ENCODE data around the gene STAT3. TPM values are rescaled to one million over a fixed set of nuclear protein-coding genes. Genes with fewer than 3 reads are reported as not detected.
A peak's percentile ranks its signal among the peaks of the same experiment; 100 is the strongest.
"Not testable (repeated sequence)": the region's sequence is repeated elsewhere in the genome, so short reads cannot be mapped to it uniquely, and the experiment has no call there.

The STAT3 gene
- total RNA-seq, 1 donor = 180 TPM

- H3K4me3 ChIP-seq (ENCODE audit: low read depth, low read length) = no peak overlapping the region
- no peak for DNase-seq (ENCODE audit: low read depth)
- TF ChIP-seq CTCF (IDR thresholded peaks at IDR 0.05; ENCODE audit: insufficient read depth, low read depth, low read length) = peak; percentile 15
These were observed 78.1 kb downstream of the STAT3 start for GRCh38 chr17:42309986-42310786.

DNA sequence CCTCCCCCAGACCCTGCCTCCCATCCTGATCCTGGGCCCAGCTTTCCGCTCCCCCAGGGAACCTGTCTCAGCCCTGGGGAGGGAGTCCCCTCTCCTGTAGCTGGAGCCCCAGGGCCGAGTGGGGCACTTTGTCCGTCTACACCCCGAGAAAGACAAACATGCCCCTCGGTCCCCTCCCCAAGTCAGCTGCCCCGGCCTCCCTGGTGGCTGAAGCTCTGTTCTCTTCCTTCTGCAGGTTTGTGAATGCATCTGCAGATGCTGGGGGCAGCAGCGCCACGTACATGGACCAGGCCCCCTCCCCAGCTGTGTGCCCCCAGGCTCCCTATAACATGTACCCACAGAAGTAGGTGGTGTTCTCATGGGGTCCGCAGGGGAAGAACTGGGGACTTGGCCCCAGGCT, 79.1 kb downstream of the STAT3 start:
- no peak for DNase-seq (ENCODE audit: low read depth)
- no peak for TF ChIP-seq CTCF (IDR thresholded peaks at IDR 0.05; ENCODE audit: insufficient read depth, low read depth, low read length)
- H3K4me3 ChIP-seq (ENCODE audit: low read depth, low read length) = no peak overlapping the region

- no peak for DNase-seq (ENCODE audit: low read depth)
- H3K4me3 ChIP-seq (ENCODE audit: low read depth, low read length) = peak overlapping the region; percentile 12
- no peak for TF ChIP-seq CTCF (IDR thresholded peaks at IDR 0.05; ENCODE audit: insufficient read depth, low read depth, low read length)
These were observed 79.8 kb downstream of the STAT3 start for GRCh38 chr17:42308446-42308845.

DNA sequence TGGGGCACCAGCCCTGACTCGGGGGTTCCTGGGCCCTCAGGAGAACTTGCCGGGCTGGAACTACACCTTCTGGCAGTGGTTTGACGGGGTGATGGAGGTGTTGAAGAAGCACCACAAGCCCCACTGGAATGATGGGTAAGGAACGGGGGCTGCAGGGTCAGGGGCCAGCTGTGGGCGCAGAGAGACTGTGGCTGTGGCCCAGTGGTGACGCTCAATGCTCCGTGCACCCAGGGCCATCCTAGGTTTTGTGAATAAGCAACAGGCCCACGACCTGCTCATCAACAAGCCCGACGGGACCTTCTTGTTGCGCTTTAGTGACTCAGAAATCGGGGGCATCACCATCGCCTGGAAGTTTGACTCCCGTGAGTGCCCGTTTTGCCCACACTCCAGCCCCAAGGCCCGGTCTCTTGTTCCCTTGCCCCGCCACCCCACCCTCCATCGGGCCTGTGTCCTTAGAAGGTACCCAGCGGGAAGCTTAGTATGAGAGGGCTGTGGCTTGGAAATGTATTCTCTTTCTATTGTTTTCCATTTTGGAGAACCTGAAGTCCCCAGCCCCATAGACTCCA, 80.8 kb downstream of the STAT3 start:
- no peak for DNase-seq (ENCODE audit: low read depth)
- no peak overlapping the region for H3K4me3 ChIP-seq (ENCODE audit: low read depth, low read length)
- no peak for TF ChIP-seq CTCF (IDR thresholded peaks at IDR 0.05; ENCODE audit: insufficient read depth, low read depth, low read length)

GRCh38 chr17:42306385-42306667, 81.9 kb downstream of the STAT3 start:
- TF ChIP-seq CTCF (IDR thresholded peaks at IDR 0.05; ENCODE audit: insufficient read depth, low read depth, low read length) = no peak
- no peak for DNase-seq (ENCODE audit: low read depth)
- H3K4me3 ChIP-seq (ENCODE audit: low read depth, low read length) = no peak overlapping the region

- no peak for TF ChIP-seq CTCF (IDR thresholded peaks at IDR 0.05; ENCODE audit: insufficient read depth, low read depth, low read length)
- no peak for DNase-seq (ENCODE audit: low read depth)
- no peak overlapping the region for H3K4me3 ChIP-seq (ENCODE audit: low read depth, low read length)
These were observed 82.5 kb downstream of the STAT3 start for GRCh38 chr17:42305543-42306384.

- DNase-seq (ENCODE audit: low read depth); H3K4me3 ChIP-seq (ENCODE audit: low read depth, low read length): not testable (repeated sequence)
These were observed 83.3 kb downstream of the STAT3 start for GRCh38 chr17:42305031-42305330.
